Neural progenitor cell (in vitro differentiated cells): ENCODE data around the gene CNPY4. TPM values are rescaled to one million over a fixed set of nuclear protein-coding genes. Genes with fewer than 3 reads are reported as not detected.
"Not testable (repeated sequence)": the region's sequence is repeated elsewhere in the genome, so short reads cannot be mapped to it uniquely, and the experiment has no call there.

Experiments used
- DNase-seq: peaks from one replicate; pipeline ENCODE4 v3.0.0-alpha.2; 2016; ENCODE audit warnings: low spot score
- H2AFZ ChIP-seq: fragments of 200-600 bp; sonication (generic); replicated peaks from 2 replicates; pipeline ENCODE4 v1.6.1; 2016; ENCODE audit warnings: antibody characterized with exemption
- H3F3A ChIP-seq: fragments of 200-600 bp; sonication (generic); 2 replicates; pipeline ENCODE4 v1.6.1; 2016; ENCODE audit warnings: antibody characterized with exemption, low read depth
- H3K27ac ChIP-seq: fragments of 200-600 bp; sonication (generic); 2 replicates; pipeline ENCODE4 v1.5.1; 2016; ENCODE audit warnings: mild to moderate bottlenecking
- H3K27me3 ChIP-seq: fragments of 200-600 bp; sonication (generic); 2 replicates; pipeline ENCODE4 v1.6.1; 2016; ENCODE audit warnings: mild to moderate bottlenecking, moderate library complexity
- H3K36me3 ChIP-seq: fragments of 200-600 bp; sonication (generic); 2 replicates; pipeline ENCODE4 v1.5.1; 2016
- H3K4me1 ChIP-seq: fragments of 200-600 bp; sonication (generic); 2 replicates; pipeline ENCODE4 v1.6.1; 2016; ENCODE audit warnings: mixed run types
- H3K4me2 ChIP-seq: fragments of 200-600 bp; sonication (generic); 2 replicates; pipeline ENCODE4 v1.6.1; 2016
- H3K4me3 ChIP-seq: fragments of 200-600 bp; sonication (generic); 2 replicates; pipeline ENCODE4 v1.5.1; 2016
- H3K79me2 ChIP-seq: fragments of 200-600 bp; sonication (generic); 2 replicates; pipeline ENCODE4 v1.6.1; 2016; ENCODE audit warnings: low read depth
- H3K9ac ChIP-seq: fragments of 200-600 bp; sonication (generic); 2 replicates; pipeline ENCODE4 v1.6.1; 2016
- H3K9me3 ChIP-seq: fragments of 200-600 bp; sonication (generic); 2 replicates; pipeline ENCODE4 v1.5.1; 2016; ENCODE audit warnings: low read depth
- H4K20me1 ChIP-seq: fragments of 200-600 bp; sonication (generic); 2 replicates; pipeline ENCODE4 v1.6.1; 2016; ENCODE audit warnings: low read depth
- H3K27ac Mint-ChIP-seq: 3 replicates; pipeline ENCODE4 v1.8.0; 2021; ENCODE audit warnings: mixed read lengths
- H3K27me3 Mint-ChIP-seq: 2 replicates; pipeline ENCODE4 v1.8.0; 2022; ENCODE audit warnings: low read depth, mild to moderate bottlenecking, inconsistent platforms, moderate library complexity, mixed read lengths; ENCODE audit not compliant: insufficient read depth
- H3K36me3 Mint-ChIP-seq: 3 replicates; pipeline ENCODE4 v1.8.0; 2021; ENCODE audit warnings: mixed read lengths
- H3K4me1 Mint-ChIP-seq: 3 replicates; pipeline ENCODE4 v1.8.0; 2021; ENCODE audit warnings: mixed read lengths
- H3K4me3 Mint-ChIP-seq: 3 replicates; pipeline ENCODE4 v1.8.0; 2021; ENCODE audit warnings: mild to moderate bottlenecking, moderate library complexity, mixed read lengths
- H3K9me3 Mint-ChIP-seq: 3 replicates; pipeline ENCODE4 v1.8.0; 2020; ENCODE audit warnings: mixed read lengths
- EZH2 ChIP-seq: fragments of 200-600 bp; sonication (generic); IDR thresholded peaks from 2 replicates; pipeline ENCODE4 v1.6.1; 2017; ENCODE audit warnings: antibody characterized with exemption, mild to moderate bottlenecking, moderate library complexity
- EZH2phosphoT487 ChIP-seq: fragments of 200-600 bp; sonication (generic); IDR thresholded peaks from 2 replicates; pipeline ENCODE4 v1.6.1; 2017; ENCODE audit warnings: antibody characterized with exemption
- total RNA-seq: library from RNA; depleted of rRNA; stranded (reverse); fragments of >200 nt; gene quantifications from 2 replicates; pipeline ENCODE4 v1.2.3, GENCODE V29; 2015; ENCODE audit warnings: low replicate concordance
- TF ChIP-seq, protein P1 (sequence below): fragments of 200-600 bp; sonication (generic); IDR thresholded peaks from 2 replicates; pipeline ENCODE4 v1.5.1; 2017; ENCODE audit warnings: antibody characterized with exemption, mild to moderate bottlenecking

Gene CNPY4
- total RNA-seq, 1 donor from 2014 or later = 25.8 TPM

DNA sequence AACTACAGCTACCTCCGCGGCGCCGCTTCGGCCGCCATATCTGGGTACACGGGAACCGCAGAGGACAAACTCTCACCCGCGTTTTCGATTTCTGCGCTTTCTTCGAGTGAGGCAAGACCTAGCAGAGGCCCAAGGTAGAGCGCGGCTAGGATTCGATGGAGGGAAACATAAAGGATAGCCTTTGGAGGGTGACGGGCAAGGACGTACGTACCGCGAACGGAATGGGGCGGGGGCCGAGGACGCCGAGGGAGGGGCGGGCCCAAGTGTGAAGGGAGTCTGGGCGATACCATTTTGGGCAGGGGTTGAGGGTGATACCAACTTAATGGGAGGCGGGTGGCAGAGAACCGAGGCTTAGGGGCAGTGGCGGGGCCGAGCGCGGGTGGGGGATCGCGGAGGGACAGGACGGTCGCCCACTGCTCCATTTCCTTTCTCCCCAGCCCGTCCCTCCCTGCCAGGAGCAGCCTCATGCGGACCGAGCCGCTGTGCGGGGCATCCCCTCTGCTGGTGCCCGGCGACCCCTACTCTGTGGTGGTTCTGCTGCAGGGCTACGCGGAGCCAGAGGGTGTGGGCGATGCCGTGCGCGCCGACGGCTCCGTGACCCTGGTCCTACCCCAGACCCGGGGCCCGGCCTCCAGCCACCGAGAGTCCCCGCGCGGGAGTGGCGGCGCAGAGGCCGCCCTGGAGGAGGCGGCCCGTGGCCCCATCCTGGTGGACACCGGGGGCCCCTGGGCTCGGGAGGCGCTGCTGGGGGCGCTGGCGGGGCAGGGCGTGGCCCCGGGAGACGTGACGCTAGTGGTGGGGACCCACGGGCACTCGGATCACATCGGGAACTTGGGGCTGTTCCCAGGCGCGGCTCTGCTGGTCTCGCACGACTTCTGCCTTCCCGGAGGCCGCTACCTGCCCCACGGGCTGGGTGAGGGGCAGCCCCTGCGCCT lies 7.8 kb downstream of the CNPY4 start, which contains the start of gene MBLAC1:
MBLAC1 (plus strand) TSS at position 37 of the 935 bp plus-strand sequence; CDS start at position 466, 429 bp downstream.
- TF ChIP-seq, protein P1, sequence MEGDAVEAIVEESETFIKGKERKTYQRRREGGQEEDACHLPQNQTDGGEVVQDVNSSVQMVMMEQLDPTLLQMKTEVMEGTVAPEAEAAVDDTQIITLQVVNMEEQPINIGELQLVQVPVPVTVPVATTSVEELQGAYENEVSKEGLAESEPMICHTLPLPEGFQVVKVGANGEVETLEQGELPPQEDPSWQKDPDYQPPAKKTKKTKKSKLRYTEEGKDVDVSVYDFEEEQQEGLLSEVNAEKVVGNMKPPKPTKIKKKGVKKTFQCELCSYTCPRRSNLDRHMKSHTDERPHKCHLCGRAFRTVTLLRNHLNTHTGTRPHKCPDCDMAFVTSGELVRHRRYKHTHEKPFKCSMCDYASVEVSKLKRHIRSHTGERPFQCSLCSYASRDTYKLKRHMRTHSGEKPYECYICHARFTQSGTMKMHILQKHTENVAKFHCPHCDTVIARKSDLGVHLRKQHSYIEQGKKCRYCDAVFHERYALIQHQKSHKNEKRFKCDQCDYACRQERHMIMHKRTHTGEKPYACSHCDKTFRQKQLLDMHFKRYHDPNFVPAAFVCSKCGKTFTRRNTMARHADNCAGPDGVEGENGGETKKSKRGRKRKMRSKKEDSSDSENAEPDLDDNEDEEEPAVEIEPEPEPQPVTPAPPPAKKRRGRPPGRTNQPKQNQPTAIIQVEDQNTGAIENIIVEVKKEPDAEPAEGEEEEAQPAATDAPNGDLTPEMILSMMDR = no peak
- peak; percentile 10 for TF ChIP-seq EZH2
- no peak for TF ChIP-seq EZH2phosphoT487
- H3K4me2 ChIP-seq = peak within 1 kb of the TSS; percentile 97
- no peaks in the 10 kb centered on the region for H3K9me3 Mint-ChIP-seq
- H2AFZ ChIP-seq = peak within 1 kb of the TSS; percentile 74
- peak within 1 kb of the TSS; percentile 99 for H3K4me3 Mint-ChIP-seq
- peak within 1 kb of the TSS; percentile 68 for H3K27ac ChIP-seq
- H3F3A ChIP-seq = peaks cover 37% of the 10 kb centered on the region
- peak within 1 kb of the TSS; percentile 48 for H3K9ac ChIP-seq
- H3K27me3 ChIP-seq = peaks cover 33% of the 10 kb centered on the region
- H3K27ac Mint-ChIP-seq = peak within 1 kb of the TSS; percentile 95
- H3K4me1 Mint-ChIP-seq = peaks cover 25% of the 10 kb centered on the region
- DNase-seq = peak; percentile 94
- H4K20me1 ChIP-seq = no peaks in the 10 kb centered on the region
- H3K4me3 ChIP-seq = peak within 1 kb of the TSS; percentile 68
- H3K4me1 ChIP-seq = no peaks in the 10 kb centered on the region
- peaks cover 9% of the 10 kb centered on the region for H3K79me2 ChIP-seq
- peaks cover 8% of the 10 kb centered on the region for H3K36me3 Mint-ChIP-seq
- no peaks in the 10 kb centered on the region for H3K9me3 ChIP-seq
- no peaks in the 10 kb centered on the region for H3K36me3 ChIP-seq
- H3K27me3 Mint-ChIP-seq = peaks cover 4% of the 10 kb centered on the region

GRCh38 chr7:100127866-100128636 lies 8.6 kb downstream of the CNPY4 start:
- DNase-seq = peak; percentile 66
- H3K4me1 Mint-ChIP-seq = peaks cover 28% of the 10 kb centered on the region

DNA sequence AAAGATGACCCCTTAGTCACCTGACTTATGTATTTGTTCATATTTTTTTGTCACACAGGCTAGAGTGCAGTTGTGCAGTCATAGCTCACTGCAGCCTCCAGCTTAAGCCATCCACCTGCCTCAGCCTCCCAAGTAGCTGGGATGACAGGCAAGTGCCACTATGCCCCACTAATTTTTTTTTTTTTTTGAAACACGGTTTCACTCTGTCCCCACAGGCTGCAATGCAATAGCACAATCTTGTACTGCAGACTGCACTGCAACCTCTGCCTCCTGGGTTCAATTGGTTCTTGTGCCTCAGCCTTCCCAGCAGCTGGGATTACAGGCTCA lies 9.2 kb downstream of the CNPY4 start:
- TF ChIP-seq EZH2 (no peak), EZH2phosphoT487 (no peak)
- TF ChIP-seq, protein P1 = no peak
- peaks cover 4% of the 10 kb centered on the region for H3K27me3 Mint-ChIP-seq
- DNase-seq = no peak

More at GRCh38 chr7:100127866-100128636, 8.6 kb downstream of the CNPY4 start:
- H3K36me3 Mint-ChIP-seq = peaks cover 5% of the 10 kb centered on the region
- H3K27me3 ChIP-seq = peaks cover 33% of the 10 kb centered on the region
- H3K36me3 ChIP-seq = no peaks in the 10 kb centered on the region
- H3K9ac ChIP-seq = peak overlapping the region; percentile 42
- peak overlapping the region; percentile 68 for H3K4me3 ChIP-seq
- H3K9me3 Mint-ChIP-seq = no peaks in the 10 kb centered on the region
- no peak overlapping the region for H3K27ac ChIP-seq
- peaks cover 9% of the 10 kb centered on the region for H3K79me2 ChIP-seq
- peak overlapping the region; percentile 74 for H2AFZ ChIP-seq
- H3K9me3 ChIP-seq = no peaks in the 10 kb centered on the region
- no peak overlapping the region for H3K27ac Mint-ChIP-seq
- peak overlapping the region; percentile 85 for H3K4me3 Mint-ChIP-seq
- H3K4me2 ChIP-seq = peak overlapping the region; percentile 97
- peaks cover 39% of the 10 kb centered on the region for H3F3A ChIP-seq
- H3K27me3 Mint-ChIP-seq = peaks cover 4% of the 10 kb centered on the region
- H3K4me1 ChIP-seq = no peaks in the 10 kb centered on the region
- TF ChIP-seq, protein P1 = no peak
- TF ChIP-seq EZH2 (no peak), EZH2phosphoT487 (no peak)
- no peaks in the 10 kb centered on the region for H4K20me1 ChIP-seq

GRCh38 chr7:100130220-100130607 lies 10.8 kb downstream of the CNPY4 start:
- not testable (repeated sequence) for H3K4me1 ChIP-seq, H3K9me3 Mint-ChIP-seq, H3K9me3 ChIP-seq, H4K20me1 ChIP-seq, H3K36me3 Mint-ChIP-seq, H3K36me3 ChIP-seq, DNase-seq, H3K27ac ChIP-seq, H3K27ac Mint-ChIP-seq, H3K4me2 ChIP-seq, H3K4me3 Mint-ChIP-seq, H3K9ac ChIP-seq, H3K27me3 Mint-ChIP-seq, H2AFZ ChIP-seq, H3K79me2 ChIP-seq, H3K4me3 ChIP-seq
- Histone ChIP-seq H3K27me3 (peaks cover 33% of the 10 kb centered on the region), H3F3A (peaks cover 36% of the 10 kb centered on the region)
- H3K4me1 Mint-ChIP-seq = peaks cover 23% of the 10 kb centered on the region

More for the DNA sequence above, 9.2 kb downstream of the CNPY4 start:
- peaks cover 5% of the 10 kb centered on the region for H3K36me3 Mint-ChIP-seq
- Histone ChIP-seq H4K20me1 (no peaks in the 10 kb centered on the region), H3K4me3 (peak overlapping the region; percentile 68), H3K4me2 (peak overlapping the region; percentile 97), H3F3A (peaks cover 39% of the 10 kb centered on the region), H2AFZ (no peak overlapping the region), H3K4me1 (no peaks in the 10 kb centered on the region), H3K36me3 (no peaks in the 10 kb centered on the region), H3K9ac (no peak overlapping the region), H3K27me3 (peaks cover 33% of the 10 kb centered on the region), H3K9me3 (no peaks in the 10 kb centered on the region), H3K79me2 (peaks cover 9% of the 10 kb centered on the region), H3K27ac (no peak overlapping the region)
- H3K4me3 Mint-ChIP-seq = peak overlapping the region; percentile 85
- no peak overlapping the region for H3K27ac Mint-ChIP-seq
- peaks cover 28% of the 10 kb centered on the region for H3K4me1 Mint-ChIP-seq
- H3K9me3 Mint-ChIP-seq = no peaks in the 10 kb centered on the region
